GM18858 (cell line): ENCODE measurements around the gene CAPN12.

Source experiments
- ATAC-seq: cut with Tn5 transposase; IDR thresholded peaks from one replicate; pipeline ENCODE4 v1.9.1; 2021; ENCODE audit not compliant: unreplicated experiment

Gene CAPN12

GRCh38 chr19:38712161-38712748 lies 32.0 kb downstream of the CAPN12 start:
- ATAC-seq: no peak

GRCh38 chr19:38711726-38712153 lies 32.5 kb downstream of the CAPN12 start:
- no peak for ATAC-seq

GRCh38 chr19:38710928-38711725 lies 33.1 kb downstream of the CAPN12 start:
- ATAC-seq: no peak

DNA sequence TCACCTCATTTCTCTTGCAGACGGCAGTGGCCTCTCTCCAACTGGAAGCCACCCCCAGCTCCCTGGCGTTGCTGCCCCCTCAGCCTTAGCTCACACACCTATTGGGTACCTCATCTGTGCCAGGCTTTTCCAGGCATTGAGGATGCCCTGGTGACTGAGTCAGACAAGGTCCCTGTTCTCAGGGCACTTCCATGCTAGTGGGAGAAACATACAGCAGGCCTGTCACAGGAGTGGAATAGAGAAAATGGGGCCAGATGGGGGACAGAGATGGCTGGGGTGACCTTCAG lies 33.9 kb downstream of the CAPN12 start:
- ATAC-seq: no peak

- ATAC-seq: no peak
These were observed 34.4 kb downstream of the CAPN12 start for GRCh38 chr19:38709671-38710415.

DNA sequence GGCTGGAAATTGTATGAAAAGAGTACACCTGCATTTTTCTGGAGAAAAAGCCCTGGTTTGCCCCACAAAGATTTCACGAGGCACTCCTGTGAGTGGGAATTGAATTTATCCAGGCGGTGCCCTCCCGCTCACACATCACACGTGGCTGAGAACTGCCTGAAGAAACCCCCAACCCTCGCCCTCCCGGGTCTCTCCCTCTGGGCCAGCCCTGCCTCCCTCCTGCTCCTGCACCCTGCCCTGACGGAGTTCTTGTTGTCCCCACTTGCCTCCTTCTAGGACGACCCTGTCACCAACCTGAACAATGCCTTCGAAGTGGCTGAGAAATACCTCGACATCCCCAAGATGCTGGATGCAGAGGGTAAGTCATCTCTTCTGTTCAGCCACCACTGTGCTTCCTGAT lies 35.2 kb downstream of the CAPN12 start:
- no peak for ATAC-seq

- ATAC-seq: no peak
These were observed 35.8 kb downstream of the CAPN12 start for GRCh38 chr19:38708413-38709024.

- ATAC-seq: no peak
These were observed 36.7 kb downstream of the CAPN12 start for GRCh38 chr19:38707512-38708114.

GRCh38 chr19:38706792-38707511 lies 37.3 kb downstream of the CAPN12 start:
- ATAC-seq: no peak

DNA sequence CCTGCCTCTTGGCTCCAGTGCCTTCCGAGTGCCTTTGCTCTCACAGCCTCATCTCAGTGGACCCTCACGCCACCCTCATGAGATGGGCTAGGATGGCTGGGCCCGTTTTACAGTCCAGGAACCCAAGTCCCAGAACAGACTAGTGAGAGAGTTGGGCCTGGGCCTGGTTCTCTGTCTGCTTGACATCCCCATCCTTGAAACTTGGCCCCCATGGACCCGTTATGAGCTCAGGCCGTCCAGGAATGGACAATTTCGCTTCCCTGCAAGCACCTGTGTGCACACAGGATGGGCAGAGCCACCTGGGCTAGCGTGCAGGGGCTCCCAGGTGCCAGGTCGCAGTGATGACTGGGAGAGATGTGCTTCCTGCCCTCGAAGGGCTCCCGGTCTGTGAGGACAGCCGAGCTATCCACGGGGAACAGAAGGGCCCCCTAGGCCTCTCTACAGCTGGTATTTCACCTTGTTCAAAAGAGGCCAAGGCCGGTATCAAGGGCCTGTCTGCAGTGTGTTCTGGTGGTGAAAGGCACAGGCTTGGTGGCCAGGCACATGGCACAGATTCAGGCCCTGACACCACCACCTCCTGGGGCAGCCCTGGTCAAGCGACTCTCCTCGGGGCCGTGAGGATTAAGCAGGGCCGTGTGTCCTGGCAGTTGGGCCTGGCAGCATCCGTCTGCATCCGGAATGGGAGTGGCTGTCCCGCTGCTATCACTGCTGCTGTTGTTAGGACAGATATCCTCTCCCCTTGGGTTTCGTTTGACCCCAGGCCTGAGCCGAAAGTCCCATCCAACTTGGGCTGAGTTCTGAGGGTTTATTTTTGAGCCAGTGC lies 38.9 kb downstream of the CAPN12 start:
- ATAC-seq: no peak

- no peak for ATAC-seq
These were observed 39.7 kb downstream of the CAPN12 start for GRCh38 chr19:38704488-38705026.

GRCh38 chr19:38703509-38703908 lies 40.8 kb downstream of the CAPN12 start:
- ATAC-seq: no peak

DNA sequence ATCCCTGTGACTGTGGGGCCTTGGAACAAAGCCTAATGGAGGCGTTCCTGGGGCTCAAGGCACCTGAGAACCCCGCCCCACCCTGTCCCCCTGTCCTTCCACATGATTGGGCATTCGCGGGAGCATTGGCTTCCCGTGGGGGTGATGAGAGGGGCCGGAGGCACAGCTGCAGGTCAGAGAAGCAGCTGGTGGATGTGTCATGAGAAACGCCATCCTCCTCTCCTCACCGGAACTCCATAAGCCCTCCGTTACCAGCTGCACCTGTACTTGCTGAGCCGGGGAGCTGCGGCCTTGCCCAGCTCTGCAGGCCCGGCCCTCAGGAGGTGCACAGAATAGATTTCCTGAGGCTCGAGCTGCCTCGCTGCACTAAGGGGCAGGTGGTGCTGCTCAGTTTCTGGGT lies 42.0 kb downstream of the CAPN12 start:
- no peak for ATAC-seq

DNA sequence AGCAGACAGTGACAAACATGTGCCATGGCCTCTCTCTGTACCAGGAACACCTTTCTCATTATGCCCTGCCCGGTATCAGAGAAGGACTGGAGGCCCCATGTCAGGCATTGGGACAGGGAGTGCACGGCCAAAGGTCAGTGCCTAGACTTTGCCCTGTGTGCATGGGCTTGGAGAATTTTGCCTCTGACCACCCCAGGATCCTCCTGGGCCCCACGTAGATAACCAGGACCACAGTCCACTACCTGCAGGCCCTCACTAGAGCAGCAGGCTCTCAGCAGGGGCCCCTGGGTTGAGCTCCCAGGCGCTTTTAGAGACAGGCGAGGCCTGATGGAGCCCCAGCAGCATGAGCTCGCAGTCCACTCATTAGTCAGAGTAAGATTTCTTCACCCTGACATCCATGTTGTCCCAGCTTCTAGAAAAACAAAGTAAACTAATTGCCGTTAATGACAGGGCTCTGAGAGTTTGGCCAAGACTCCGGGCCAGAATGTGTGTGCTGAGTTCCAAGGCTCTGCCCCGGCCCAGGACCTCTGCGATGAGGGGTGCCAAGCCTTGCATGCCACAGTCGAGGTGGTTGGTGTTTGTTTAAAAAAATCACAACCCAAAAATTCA lies 42.7 kb downstream of the CAPN12 start:
- no peak for ATAC-seq

DNA sequence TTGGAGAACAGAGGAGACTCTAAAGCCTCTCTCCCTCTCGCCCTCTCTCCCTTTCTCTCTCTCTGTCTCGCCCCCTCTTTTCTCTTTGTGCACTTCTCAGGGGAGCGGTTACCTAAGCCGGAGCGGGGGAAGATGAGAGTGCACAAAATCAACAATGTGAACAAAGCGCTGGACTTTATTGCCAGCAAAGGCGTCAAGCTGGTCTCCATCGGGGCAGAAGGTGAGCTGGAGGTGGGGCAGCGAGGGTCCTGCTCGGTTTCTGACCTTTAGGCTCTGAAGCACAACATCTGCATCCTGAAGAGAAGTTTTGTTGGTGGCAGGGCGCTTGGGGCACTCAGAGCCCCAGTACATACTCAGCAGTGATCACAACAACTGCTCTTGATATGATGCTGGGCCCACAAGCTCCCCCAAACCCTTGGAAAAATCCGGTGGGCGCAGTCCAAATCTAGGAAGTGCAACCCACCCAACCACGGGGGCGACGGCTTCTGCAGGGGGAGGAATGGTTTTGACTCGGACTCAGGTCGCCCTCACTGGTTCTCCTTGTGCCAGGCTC lies 43.3 kb downstream of the CAPN12 start:
- no peak for ATAC-seq

DNA sequence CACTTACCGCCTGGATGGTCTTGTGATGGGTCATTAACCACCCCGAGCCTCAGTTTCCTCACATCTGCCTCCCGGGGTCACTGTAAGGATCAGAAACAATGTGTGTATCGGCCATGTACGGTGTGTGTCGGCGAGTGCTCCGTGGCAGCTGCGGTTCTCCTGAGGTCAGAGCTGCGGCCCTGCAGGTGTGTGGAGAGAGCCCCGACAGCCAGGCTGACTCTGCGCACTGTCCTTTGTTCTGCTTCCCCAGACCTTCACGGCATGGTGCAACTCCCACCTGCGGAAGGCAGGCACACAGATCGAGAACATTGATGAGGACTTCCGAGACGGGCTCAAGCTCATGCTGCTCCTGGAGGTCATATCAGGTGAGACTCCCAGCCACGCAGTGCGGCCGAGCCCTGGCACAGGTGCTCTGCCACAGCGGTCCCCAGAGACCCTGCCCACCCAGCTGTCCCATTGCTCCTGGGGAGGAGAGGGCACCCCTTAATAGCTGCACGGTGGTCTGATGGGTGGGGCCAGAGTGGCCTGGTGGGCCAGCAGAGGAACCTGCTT lies 43.8 kb downstream of the CAPN12 start:
- ATAC-seq: no peak

- ATAC-seq: no peak
These were observed 44.5 kb downstream of the CAPN12 start for GRCh38 chr19:38699647-38700349.

- no peak for ATAC-seq
These were observed 45.3 kb downstream of the CAPN12 start for GRCh38 chr19:38699027-38699346.
